Activated B cell treated with CpG ODN at 0.5 μM for 24 hours (primary cell): Measurements from ENCODE around the gene DOCK1. TPM values are rescaled to one million over a fixed set of nuclear protein-coding genes. Genes with fewer than 3 reads are reported as not detected.

Experiments
- ATAC-seq: fragments of 200-7000 bp; cut with Tn5 transposase; one replicate; pipeline ENCODE4 v1.10.0; 2021; ENCODE audit warnings: low read depth, mild to moderate bottlenecking, moderate library complexity
- CTCF ChIA-PET: fragments of 350-600 bp; sonication (Branson Sonifier 250); formaldehyde crosslinking; loops from one replicate; lab custom pipeline; 2021; ENCODE audit warnings: antibody characterized with exemption; lab: Charles Lee
- POLR2A ChIA-PET: fragments of 350-600 bp; sonication (Branson Sonifier 250); formaldehyde crosslinking; loops from one replicate; lab custom pipeline; 2021; ENCODE audit warnings: antibody characterized with exemption; lab: Charles Lee
- DNase-seq: peaks from one replicate; pipeline ENCODE4 v3.0.0; 2022
- H3K27ac Mint-ChIP-seq: one replicate; pipeline ENCODE4 v1.8.0; 2020; ENCODE audit warnings: mixed read lengths
- H3K27me3 Mint-ChIP-seq: one replicate; pipeline ENCODE4 v1.8.0; 2021; ENCODE audit warnings: mixed read lengths
- H3K36me3 Mint-ChIP-seq: one replicate; pipeline ENCODE4 v1.8.0; 2021; ENCODE audit warnings: low read depth, mixed read lengths
- H3K4me1 Mint-ChIP-seq: one replicate; pipeline ENCODE4 v1.8.0; 2021; ENCODE audit warnings: mixed read lengths
- H3K4me3 Mint-ChIP-seq: one replicate; pipeline ENCODE4 v1.8.0; 2020; ENCODE audit warnings: mild to moderate bottlenecking, mixed read lengths
- H3K9me3 Mint-ChIP-seq: one replicate; pipeline ENCODE4 v1.8.0; 2020; ENCODE audit warnings: mixed read lengths
- intact Hi-C: fragments of 100-400 bp; cut with micrococcal nuclease; formaldehyde crosslinking; loops from one replicate; pipeline ENCODE4 v1.15.1; 2024
- total RNA-seq: library from RNA; stranded (reverse); gene quantifications from 2 replicates; pipeline ENCODE4 v1.2.3, GENCODE V29; 2022
- TF ChIP-seq, protein P1 (sequence below): fragments of 200-600 bp; IDR thresholded peaks from one replicate; pipeline ENCODE4 v1.8.0; 2022; ENCODE audit warnings: antibody characterized with exemption, mild to moderate bottlenecking

The DOCK1 gene
- total RNA-seq, 1 donor from 2014 or later = not detected

- CTCF ChIA-PET = no interaction called here
- no peaks in the 10 kb centered on the region for H3K36me3 Mint-ChIP-seq
- peaks cover 5% of the 10 kb centered on the region for H3K4me1 Mint-ChIP-seq
- POLR2A ChIA-PET = no interaction called here
- DNase-seq (no peak), ATAC-seq (no peak)
- TF ChIP-seq, protein P1, sequence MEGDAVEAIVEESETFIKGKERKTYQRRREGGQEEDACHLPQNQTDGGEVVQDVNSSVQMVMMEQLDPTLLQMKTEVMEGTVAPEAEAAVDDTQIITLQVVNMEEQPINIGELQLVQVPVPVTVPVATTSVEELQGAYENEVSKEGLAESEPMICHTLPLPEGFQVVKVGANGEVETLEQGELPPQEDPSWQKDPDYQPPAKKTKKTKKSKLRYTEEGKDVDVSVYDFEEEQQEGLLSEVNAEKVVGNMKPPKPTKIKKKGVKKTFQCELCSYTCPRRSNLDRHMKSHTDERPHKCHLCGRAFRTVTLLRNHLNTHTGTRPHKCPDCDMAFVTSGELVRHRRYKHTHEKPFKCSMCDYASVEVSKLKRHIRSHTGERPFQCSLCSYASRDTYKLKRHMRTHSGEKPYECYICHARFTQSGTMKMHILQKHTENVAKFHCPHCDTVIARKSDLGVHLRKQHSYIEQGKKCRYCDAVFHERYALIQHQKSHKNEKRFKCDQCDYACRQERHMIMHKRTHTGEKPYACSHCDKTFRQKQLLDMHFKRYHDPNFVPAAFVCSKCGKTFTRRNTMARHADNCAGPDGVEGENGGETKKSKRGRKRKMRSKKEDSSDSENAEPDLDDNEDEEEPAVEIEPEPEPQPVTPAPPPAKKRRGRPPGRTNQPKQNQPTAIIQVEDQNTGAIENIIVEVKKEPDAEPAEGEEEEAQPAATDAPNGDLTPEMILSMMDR = no peak
- H3K9me3 Mint-ChIP-seq = no peaks in the 10 kb centered on the region
- H3K27ac Mint-ChIP-seq = no peak overlapping the region
- intact Hi-C loops = no loop called here
- H3K27me3 Mint-ChIP-seq = peaks cover 18% of the 10 kb centered on the region
- H3K4me3 Mint-ChIP-seq = no peak overlapping the region
Measured at GRCh38 chr10:126907423-126907970, 2.3 kb downstream of the DOCK1 start.

- H3K9me3 Mint-ChIP-seq = no peaks in the 10 kb centered on the region
- H3K4me3 Mint-ChIP-seq = no peak overlapping the region
- peaks cover 5% of the 10 kb centered on the region for H3K4me1 Mint-ChIP-seq
- ChIA-PET POLR2A (no interaction called here), CTCF (no interaction called here)
- peaks cover 18% of the 10 kb centered on the region for H3K27me3 Mint-ChIP-seq
- H3K27ac Mint-ChIP-seq = no peak overlapping the region
- TF ChIP-seq, protein P1 = no peak
- ATAC-seq = no peak
- no peak for DNase-seq
- H3K36me3 Mint-ChIP-seq = no peaks in the 10 kb centered on the region
- intact Hi-C loops = no loop called here
Measured at GRCh38 chr10:126908225-126908624, 3.0 kb downstream of the DOCK1 start.

DNA sequence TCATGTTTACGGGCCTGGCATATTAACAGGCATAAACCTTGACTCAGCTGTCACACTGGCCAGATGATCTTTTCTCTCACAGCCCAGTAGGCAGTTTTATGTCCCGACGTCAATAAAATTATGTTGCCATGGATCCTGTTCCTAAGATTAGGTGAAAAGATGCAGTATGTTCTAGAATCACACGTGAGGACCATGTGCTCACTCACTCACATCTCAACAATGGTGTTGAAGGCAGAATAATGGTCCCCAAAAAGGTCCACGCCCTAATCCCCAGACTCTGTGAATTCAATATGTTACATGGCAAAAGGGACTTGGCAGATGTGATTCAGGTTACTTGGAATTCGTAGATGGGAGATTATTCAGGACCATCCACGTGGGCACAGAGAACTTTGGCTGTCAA lies 3.5 kb downstream of the DOCK1 start:
- intact Hi-C loops = no loop called here
- CTCF ChIA-PET = no interaction called here
- TF ChIP-seq, protein P1 = no peak
- no peak overlapping the region for H3K4me3 Mint-ChIP-seq
- no peak overlapping the region for H3K27ac Mint-ChIP-seq
- H3K36me3 Mint-ChIP-seq = no peaks in the 10 kb centered on the region
- no peak for ATAC-seq
- POLR2A ChIA-PET = no interaction called here
- H3K4me1 Mint-ChIP-seq = peaks cover 5% of the 10 kb centered on the region
- DNase-seq = no peak
- H3K27me3 Mint-ChIP-seq = peaks cover 18% of the 10 kb centered on the region
- no peaks in the 10 kb centered on the region for H3K9me3 Mint-ChIP-seq

- Mint-ChIP-seq H3K4me3 (no peak overlapping the region), H3K36me3 (no peaks in the 10 kb centered on the region), H3K27ac (no peak overlapping the region), H3K9me3 (no peaks in the 10 kb centered on the region), H3K27me3 (peaks cover 16% of the 10 kb centered on the region), H3K4me1 (peaks cover 5% of the 10 kb centered on the region)
- TF ChIP-seq, protein P1 = no peak
- CTCF ChIA-PET = no interaction called here
- POLR2A ChIA-PET = no interaction called here
- intact Hi-C loops = no loop called here
- DNase-seq (no peak), ATAC-seq (no peak)
Measured at GRCh38 chr10:126909147-126909546, 3.9 kb downstream of the DOCK1 start.

DNA sequence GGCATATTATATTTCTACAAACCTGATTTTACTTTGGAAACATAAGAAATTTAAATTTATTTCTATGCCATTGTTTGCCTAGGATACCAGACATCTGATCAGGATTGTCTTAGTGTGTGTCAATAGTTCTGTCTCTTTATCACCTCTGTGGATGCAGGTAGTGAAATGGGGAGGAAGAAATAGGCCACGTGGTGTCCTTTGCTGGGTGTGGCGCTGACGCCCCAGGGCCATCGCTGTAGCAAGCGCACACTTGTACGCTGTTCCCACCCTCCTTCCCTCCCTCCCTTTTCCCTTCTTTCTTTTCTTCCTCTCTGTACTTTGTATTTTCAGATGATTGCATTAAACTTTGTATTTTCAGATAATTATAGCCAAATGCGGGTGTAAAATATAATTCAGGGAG lies 5.0 kb downstream of the DOCK1 start:
- Mint-ChIP-seq H3K36me3 (no peaks in the 10 kb centered on the region), H3K27ac (no peak overlapping the region), H3K4me3 (no peak overlapping the region), H3K4me1 (peaks cover 5% of the 10 kb centered on the region), H3K27me3 (peaks cover 11% of the 10 kb centered on the region), H3K9me3 (peaks cover 3% of the 10 kb centered on the region)
- POLR2A ChIA-PET = no interaction called here
- TF ChIP-seq, protein P1 = no peak
- no peak for DNase-seq
- CTCF ChIA-PET = no interaction called here
- intact Hi-C loops = no loop called here
- ATAC-seq = no peak
